Measurements from ENCODE around the gene CEACAM1.
A peak's percentile ranks its signal among the peaks of the same experiment; 100 is the strongest.
"Not testable (repeated sequence)": the region's sequence is repeated elsewhere in the genome, so short reads cannot be mapped to it uniquely, and the experiment has no call there.

The CEACAM1 gene

DNA sequence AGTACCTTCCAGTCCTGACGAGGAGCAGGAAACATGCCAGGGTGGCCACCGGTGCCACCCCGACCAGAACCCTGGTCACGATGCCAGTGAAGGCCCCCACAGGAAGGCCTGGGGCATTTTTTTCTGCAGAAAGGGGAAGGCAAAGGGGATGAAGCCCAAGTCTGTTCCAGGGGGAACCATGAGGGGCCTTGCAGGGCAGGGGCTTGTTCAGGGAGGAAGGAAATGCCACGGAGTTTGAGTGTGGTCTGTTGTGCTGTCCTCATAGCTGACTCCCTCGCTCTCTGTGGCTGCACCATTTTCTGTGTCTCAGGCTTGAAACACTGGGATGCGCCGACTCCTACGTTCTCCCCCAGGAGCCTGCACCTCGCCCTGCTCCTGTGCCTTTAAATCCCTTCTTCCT lies 27.5 kb upstream of the CEACAM1 start:
- no peak for FAIRE-seq
- no peak for DNase-seq (ENCODE audit: insufficient read length, low spot score)
- no peak for TF ChIP-seq POLR2A (IDR thresholded peaks at IDR 0.05; ENCODE audit: low read depth, low read length)

DNA sequence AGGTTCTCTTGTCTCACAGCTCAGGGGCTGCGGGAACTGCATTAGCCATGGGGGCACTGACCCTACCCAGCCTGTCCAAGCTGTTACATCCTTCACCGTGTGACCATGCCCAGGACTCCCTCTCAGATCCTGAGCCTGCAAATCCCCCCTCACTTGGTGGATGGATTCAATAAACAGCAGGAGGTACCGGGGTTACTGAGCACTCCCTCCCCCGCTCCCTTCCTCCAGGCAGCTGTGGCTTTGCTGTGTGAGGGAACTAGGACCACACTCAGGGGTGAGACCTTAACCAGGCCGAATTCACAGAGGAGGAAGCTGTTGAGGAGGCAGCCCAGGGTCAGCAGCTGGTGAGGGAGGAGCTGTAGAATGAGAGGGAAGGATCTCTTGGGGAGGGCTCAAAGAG lies 27.0 kb upstream of the CEACAM1 start:
- no peak for FAIRE-seq
- no peak for TF ChIP-seq POLR2A (IDR thresholded peaks at IDR 0.05; ENCODE audit: low read depth, low read length)
- DNase-seq (ENCODE audit: insufficient read length, low spot score): no peak

DNA sequence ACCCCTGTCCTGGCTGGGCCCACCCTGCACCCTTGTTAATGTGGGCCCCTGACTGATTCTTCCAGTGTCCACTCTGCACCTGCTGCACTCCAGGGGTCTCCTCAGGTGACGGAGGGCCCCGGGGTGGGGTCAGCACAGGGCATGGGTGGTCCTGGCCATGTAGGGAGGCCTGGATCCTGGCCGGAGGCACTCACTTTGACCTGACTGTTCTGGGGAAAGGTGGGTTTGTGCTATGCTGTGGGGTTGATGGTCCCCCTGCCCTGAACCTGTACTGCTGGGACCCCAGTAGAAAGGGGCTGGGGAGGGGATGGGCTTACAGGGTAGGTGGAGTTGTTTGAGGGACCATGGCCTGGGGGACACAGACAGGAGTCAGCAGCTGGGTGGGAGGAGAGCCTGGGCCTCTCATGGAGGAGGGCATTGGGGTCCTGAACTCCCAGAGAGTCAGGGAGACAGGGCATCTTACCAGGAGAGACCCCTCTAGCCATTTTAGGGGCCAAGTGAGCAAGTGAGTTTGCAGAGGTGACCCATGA lies 25.8 kb upstream of the CEACAM1 start:
- FAIRE-seq (no peak), DNase-seq (ENCODE audit: insufficient read length, low spot score) (no peak)
- no peak for TF ChIP-seq POLR2A (IDR thresholded peaks at IDR 0.05; ENCODE audit: low read depth, low read length)

DNA sequence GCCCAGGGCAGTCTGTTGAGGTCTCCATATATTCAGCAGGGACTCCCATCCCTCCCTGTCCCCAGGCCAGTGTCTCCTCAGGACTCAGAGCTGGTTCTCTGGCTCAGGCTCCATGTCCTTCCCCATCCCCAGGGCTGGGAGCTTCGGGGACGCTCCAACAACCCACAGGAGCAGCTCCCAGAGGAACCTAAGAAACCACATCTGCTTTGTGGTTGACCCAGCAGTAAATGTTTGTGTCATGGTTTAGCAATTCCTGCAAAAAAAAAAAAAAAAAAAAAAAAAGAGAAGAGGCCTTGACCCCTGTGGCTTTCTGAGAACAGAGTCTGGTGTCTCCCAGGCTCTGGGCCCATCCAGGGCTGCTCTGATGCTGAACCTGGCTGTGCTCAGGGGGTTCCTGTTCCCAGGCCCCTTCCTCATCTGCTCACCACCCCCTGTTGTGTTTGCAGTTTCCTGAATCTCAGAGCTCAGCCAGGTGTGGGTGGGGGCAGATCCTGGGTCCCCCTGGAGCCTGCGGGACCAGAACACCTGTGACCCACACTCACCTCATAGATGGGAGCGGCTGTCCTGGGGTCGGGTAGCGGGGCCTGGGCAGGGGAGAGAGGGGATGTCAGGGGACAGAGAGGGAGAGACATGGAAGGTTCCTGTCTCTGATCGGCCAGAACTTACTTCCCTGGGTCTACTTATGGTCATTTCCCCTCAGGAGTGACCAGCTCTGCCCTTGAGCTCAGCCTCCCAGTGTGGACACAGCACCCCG lies 25.2 kb upstream of the CEACAM1 start:
- FAIRE-seq (no peak), DNase-seq (ENCODE audit: insufficient read length, low spot score) (peak; percentile 49)
- TF ChIP-seq POLR2A (IDR thresholded peaks at IDR 0.05; ENCODE audit: low read depth, low read length): no peak

DNA sequence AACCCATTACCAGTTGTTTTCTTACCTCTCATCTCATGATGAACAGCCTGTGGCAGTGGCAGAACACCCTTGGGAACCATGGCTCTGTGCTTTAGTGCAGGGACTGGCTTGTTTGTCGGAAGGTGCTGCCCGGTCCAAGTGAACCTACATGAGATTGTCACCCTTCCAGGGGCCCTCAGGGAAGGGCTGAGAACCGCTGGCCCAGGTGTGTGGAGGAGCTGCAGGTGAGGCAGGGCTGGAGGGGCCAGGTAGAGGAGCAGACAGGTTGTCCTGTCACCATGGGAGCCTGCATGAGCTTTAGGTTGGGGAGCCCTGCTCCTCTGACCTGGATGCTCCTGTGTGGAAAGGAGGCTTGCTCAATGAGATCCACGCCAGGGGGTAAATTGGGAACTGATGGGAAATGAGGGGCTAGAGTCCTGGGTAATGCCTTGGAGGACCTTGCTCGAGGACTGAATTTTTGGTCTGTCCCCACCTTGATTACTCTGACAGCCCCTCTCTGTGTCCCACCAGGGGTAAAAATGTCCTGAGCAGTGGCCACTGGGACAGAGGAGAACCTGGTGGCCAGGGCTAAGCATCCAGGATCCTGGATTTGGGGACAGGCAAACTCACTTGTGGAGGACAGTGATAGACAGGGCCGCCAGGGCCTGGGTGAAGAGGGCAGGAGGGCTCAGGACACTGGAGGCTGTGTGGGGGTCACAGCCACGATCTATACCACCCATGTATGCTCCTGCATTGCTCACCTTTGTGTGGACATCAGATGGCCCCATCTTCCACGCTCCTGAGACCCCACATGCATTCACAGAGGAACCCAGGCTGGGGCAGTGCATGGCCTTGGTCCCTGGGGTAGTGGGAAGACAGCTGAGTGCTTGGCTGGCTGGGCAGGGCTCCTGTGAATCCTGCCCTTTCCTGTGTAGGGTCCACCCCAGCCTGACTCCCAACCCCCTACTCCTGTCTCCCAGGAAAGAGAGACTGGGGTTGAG lies 24.1 kb upstream of the CEACAM1 start:
- no peak for TF ChIP-seq POLR2A (IDR thresholded peaks at IDR 0.05; ENCODE audit: low read depth, low read length)
- FAIRE-seq: no peak
- no peak for DNase-seq (ENCODE audit: insufficient read length, low spot score)

DNA sequence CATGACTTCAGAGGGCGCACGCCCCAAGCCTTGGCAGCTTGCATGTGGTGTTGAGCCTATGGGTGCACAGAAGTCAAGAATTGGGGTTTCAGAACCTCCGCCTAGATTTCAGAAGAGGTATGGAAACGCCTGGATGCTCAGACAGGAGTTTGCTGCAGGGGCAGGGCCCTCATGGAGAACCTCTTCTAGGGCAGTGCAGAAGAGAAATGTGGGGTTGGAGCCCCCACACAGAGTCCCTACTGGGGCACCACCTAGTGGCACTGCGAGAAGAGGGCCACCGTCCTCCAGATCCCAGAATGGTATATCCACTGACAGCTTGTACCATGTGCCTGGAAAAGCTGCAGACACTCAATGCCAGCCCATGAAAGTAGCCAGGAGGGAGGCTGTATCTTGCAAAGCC lies 22.2 kb upstream of the CEACAM1 start:
- not testable (repeated sequence) for FAIRE-seq; DNase-seq (ENCODE audit: insufficient read length, low spot score)

DNA sequence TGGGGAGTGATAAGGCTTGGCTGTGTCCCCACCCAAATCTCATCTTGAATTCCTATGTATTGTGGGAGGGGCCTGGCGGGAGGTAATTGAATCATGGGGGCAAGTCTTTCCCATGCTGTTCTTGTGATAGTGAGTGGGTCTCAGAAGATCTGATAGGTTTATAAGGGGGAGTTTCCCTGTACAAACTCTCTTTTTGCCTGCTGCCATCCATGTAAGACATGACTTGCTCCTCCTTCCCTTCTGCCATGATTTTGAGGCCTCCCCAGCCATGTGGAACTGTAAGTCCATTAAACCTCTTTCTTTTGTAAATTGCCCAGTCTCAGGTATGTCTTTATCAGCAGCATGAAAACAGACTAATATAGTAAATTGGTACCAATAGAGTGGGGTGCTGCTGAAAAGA lies 20.8 kb upstream of the CEACAM1 start:
- FAIRE-seq: not testable (repeated sequence)

DNA sequence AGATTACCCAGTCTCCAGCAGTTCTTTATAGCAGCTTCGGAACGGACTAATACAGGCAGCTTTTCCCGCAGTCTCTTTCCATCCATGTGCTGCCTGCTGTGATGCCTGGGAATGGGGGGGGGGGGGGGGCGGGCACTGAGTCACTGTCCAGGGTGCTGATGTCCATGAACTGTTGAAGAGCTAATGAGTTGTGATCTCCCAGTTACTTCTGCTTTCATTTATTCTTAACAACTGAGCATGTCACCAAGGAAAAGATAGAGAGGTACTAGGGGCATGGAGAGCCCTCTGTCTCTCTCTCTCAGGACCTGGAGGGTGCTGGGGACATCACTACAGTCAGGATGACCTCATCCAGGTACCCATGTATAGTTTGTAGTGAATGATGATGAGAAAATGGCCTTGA lies 20.3 kb upstream of the CEACAM1 start:
- DNase-seq (ENCODE audit: insufficient read length, low spot score) (no peak), FAIRE-seq (no peak)
- TF ChIP-seq POLR2A (IDR thresholded peaks at IDR 0.05; ENCODE audit: low read depth, low read length): no peak

More for the DNA sequence above, 20.8 kb upstream of the CEACAM1 start:
- not testable (repeated sequence) for DNase-seq (ENCODE audit: insufficient read length, low spot score)

DNA sequence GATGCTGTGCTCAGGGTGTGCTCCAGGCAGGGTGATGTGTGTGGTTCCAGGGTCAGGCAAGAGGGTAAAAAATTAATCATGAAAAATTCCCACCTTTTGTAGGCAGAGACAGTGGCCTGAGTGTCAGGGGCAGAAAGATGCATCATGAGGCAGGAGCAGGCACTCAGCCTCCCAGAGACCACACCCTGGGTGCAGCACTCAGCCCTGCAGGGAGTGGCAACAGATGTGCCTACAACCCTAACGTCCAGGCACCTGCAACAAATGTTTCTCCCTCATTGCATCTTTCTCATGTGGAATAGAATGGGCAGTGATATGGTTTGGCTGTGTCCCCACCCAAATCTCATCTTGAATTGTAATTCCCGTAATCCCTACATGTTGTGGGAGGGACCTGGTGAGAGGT lies 19.6 kb upstream of the CEACAM1 start:
- DNase-seq (ENCODE audit: insufficient read length, low spot score): no peak
- TF ChIP-seq POLR2A (IDR thresholded peaks at IDR 0.05; ENCODE audit: low read depth, low read length): no peak
- FAIRE-seq: no peak

DNA sequence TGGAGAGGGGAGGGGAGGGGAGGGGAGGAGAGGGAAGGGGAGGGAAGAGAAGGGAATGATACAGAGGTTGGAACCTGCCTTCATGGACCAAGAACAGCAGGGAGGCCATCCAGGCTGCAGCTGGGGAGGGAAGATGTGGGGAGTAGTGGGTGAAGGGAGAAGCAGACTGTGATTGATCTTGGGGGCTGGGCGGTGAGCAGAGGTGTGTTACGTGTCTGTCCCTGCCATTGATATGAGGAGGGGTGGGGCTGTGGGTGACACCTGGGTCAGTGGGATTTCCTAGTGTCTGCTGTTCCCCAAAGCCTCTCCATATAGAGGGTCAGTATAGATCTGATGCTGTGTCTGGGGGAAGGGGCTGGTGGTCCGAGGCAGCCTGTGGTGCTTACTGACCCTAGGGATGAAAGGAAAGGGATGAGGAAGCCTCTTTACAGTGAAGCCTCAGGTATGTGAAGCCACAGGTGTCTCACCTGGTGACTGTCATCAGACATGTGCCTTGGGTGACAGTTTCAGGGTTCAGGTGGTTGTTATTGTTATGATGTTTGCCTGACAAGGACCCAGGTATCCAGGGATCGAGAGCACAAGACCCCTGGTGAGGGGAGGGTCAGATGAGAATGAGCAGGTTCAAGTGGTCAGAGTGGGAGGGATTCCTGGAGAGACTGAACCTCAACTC lies 18.7 kb upstream of the CEACAM1 start:
- TF ChIP-seq POLR2A (IDR thresholded peaks at IDR 0.05; ENCODE audit: low read depth, low read length): no peak
- DNase-seq (ENCODE audit: insufficient read length, low spot score) (no peak), FAIRE-seq (no peak)

DNA sequence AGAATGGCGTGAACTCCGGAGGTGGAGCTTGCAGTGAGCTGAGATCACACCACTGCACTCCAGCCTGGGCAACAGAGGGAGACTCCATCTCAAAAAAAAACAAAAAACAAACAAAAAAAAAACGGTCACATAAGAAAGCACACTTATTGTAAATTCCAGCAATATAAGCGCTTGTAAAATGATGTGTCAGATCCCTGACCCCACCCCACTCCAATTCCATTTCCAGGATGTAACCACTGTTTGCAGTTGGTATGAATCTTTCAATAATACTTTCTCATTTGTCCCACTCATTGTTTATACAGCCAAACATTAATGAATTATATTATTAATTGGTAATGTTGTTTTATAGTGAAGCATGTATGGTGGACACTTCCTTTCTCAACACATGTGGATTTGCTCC lies 15.9 kb upstream of the CEACAM1 start:
- FAIRE-seq (no peak), DNase-seq (ENCODE audit: insufficient read length, low spot score) (no peak)
- TF ChIP-seq POLR2A (IDR thresholded peaks at IDR 0.05; ENCODE audit: low read depth, low read length): no peak

DNA sequence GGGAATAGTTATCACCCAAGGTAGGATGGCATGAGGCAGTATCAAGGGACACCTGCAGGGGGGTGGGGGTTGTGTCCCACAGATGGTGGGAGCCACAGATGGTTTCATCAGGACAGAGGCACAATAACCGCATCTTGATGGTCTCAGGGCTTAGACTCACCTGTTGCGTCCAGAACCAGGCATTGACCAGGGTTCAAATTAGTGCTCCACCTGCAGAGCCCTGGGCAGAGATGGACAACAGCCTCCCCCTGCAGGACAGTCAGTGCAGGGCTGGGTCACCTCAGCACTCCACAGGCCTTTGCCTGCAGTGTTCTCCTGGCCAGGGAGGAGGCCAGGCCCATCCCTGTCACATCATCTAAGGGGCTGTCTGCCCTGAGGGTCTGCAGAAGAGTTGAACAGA lies 14.5 kb upstream of the CEACAM1 start:
- no peak for DNase-seq (ENCODE audit: insufficient read length, low spot score)
- TF ChIP-seq POLR2A (IDR thresholded peaks at IDR 0.05; ENCODE audit: low read depth, low read length): no peak
- no peak for FAIRE-seq

DNA sequence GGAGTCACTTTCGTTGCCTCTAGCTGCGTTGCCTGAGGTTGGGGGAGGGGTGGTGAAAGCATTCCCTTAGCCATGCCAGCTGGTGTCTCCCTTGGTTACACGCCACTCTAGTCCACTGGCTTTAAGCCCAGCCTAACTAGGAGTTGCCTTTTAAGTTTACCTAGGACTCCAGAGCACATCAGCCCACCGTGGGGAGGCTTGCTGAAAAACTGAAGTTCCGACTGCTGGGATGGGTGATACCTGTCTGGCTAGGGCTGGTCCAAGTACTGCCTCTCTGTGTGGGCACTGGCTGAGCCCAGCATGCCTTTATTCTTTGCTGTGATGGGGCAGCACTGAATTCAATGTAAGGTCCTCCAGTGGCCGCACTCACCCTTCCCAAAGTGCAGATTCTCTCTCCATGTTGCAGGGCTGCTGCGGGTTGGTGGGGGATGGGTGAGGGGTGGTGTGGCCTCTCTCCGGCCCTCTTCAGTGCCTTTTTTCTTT lies 11.8 kb upstream of the CEACAM1 start:
- DNase-seq (ENCODE audit: insufficient read length, low spot score): no peak
- FAIRE-seq: no peak

More for the DNA sequence above, 11.8 kb upstream of the CEACAM1 start:
- no peak for TF ChIP-seq POLR2A (IDR thresholded peaks at IDR 0.05; ENCODE audit: low read depth, low read length)

Data from H54 (cell line).